HepG2 (cell line): ENCODE data around the gene PDGFRB. TPM values are rescaled to one million over a fixed set of nuclear protein-coding genes. Genes with fewer than 3 reads are reported as not detected.

ENCODE experiments used
- ATAC-seq: fragments of 200-7000 bp; cut with Tn5 transposase; 3 replicates; pipeline ENCODE4 v1.9.1; 2020; ENCODE audit warnings: mild to moderate bottlenecking, moderate library complexity
- BruUV-seq: library from RNA; stranded (reverse); fragments of 400-500 nt; replicated peaks from 2 replicates; lab custom pipeline; 2021; lab: Mats Ljungman, UMichigan
- CTCF ChIA-PET: fragments of 300-600 bp; formaldehyde crosslinking; extraction: SDS; loops from one replicate; lab custom pipeline; 2021; ENCODE audit warnings: low total read pairs, inconsistent platforms, low intra/inter-chr PET ratio; lab: Yijun Ruan, JAX
- POLR2A ChIA-PET: fragments of 350-600 bp; sonication (Branson Sonifier 250); formaldehyde crosslinking; loops from one replicate; lab custom pipeline; 2020; ENCODE audit warnings: antibody characterized with exemption, inconsistent platforms; lab: Yijun Ruan, JAX
- DNase-seq: peaks from one replicate; pipeline ENCODE4 v3.0.0-alpha.2; 2015; ENCODE audit warnings: low spot score
- FAIRE-seq: peaks from 3 replicates; lab custom pipeline; 2011; peaks lifted over from hg19 to GRCh38; lab: Jason Lieb, UNC
- H2AFZ ChIP-seq: one replicate; pipeline ENCODE4 v1.6.1; 2011; ENCODE audit warnings: low read length, inconsistent platforms
- H3K27ac ChIP-seq: fragments of 300-600 bp; 3 replicates; pipeline ENCODE4 v1.8.0; 2011; ENCODE audit warnings: mixed run types, mild to moderate bottlenecking, mixed read lengths, low read length, inconsistent platforms; ENCODE audit not compliant: insufficient read depth; ENCODE audit errors: extremely low read length
- H3K27me3 ChIP-seq, 2 experiments: fragments of 200-600 bp in 1 of 2; 2 replicates in 1 of 2; 3 replicates in 1 of 2; pipeline versions ENCODE4 v1.6.0 to v1.8.0; 2011; ENCODE audit warnings: low read length in 2 of 2, mild to moderate bottlenecking in 2 of 2, moderate library complexity in 2 of 2, inconsistent platforms in 1 of 2; ENCODE audit not compliant: insufficient read depth in 2 of 2, control insufficient read depth in 1 of 2
- H3K36me3 ChIP-seq, 2 experiments: fragments of 200-600 bp in 1 of 2; replicated peaks in 1 of 2; 2 replicates in 1 of 2; 3 replicates in 1 of 2; pipeline versions ENCODE4 v1.5.1 to v1.8.0; 2011; ENCODE audit warnings: low read length in 2 of 2, inconsistent platforms in 1 of 2; ENCODE audit not compliant: insufficient read depth in 2 of 2, control insufficient read depth in 1 of 2
- H3K4me1 ChIP-seq: 2 replicates; pipeline ENCODE4 v1.5.1; 2012; ENCODE audit warnings: low read length, inconsistent platforms; ENCODE audit not compliant: insufficient read depth
- H3K4me2 ChIP-seq: 2 replicates; pipeline ENCODE4 v1.6.0; 2011; ENCODE audit warnings: low read depth, low read length, inconsistent platforms
- H3K4me3 ChIP-seq, 3 experiments: fragments of 200-600 bp in 1 of 3; sonication (generic), shearing (Covaris generic) in 1 of 3; replicated peaks in 1 of 3; 2 replicates each; pipeline ENCODE4 v1.5.1; 2011 to 2016; ENCODE audit warnings: low read length in 3 of 3, inconsistent platforms in 2 of 3, low read depth in 2 of 3, mild to moderate bottlenecking in 2 of 3, control low read depth in 1 of 3, mixed read lengths in 1 of 3; ENCODE audit not compliant: insufficient read depth in 1 of 3
- H3K79me2 ChIP-seq: one replicate; pipeline ENCODE4 v1.6.1; 2011; ENCODE audit warnings: low read length, inconsistent platforms; ENCODE audit not compliant: insufficient read depth
- H3K9ac ChIP-seq: 2 replicates; pipeline ENCODE4 v1.6.0; 2011; ENCODE audit warnings: mild to moderate bottlenecking, low read depth, low read length, inconsistent platforms; ENCODE audit not compliant: insufficient read depth
- H3K9me3 ChIP-seq: 2 replicates; pipeline ENCODE4 v1.5.1; 2012; ENCODE audit warnings: mild to moderate bottlenecking, low read length
- H4K20me1 ChIP-seq: 2 replicates; pipeline ENCODE4 v1.6.0; 2011; ENCODE audit warnings: inconsistent platforms, mild to moderate bottlenecking, low read length, moderate library complexity; ENCODE audit not compliant: insufficient read depth
- HNRNPLL ChIP-seq: fragments of 200-400 bp; formaldehyde crosslinking; IDR thresholded peaks from 2 replicates; pipeline ENCODE4 v1.6.1; 2017; ENCODE audit warnings: mild to moderate bottlenecking, low read depth, low read length; ENCODE audit not compliant: poor library complexity, severe bottlenecking
- POLR2AphosphoS5 ChIP-seq: IDR thresholded peaks from 2 replicates; pipeline ENCODE4 v1.6.1; 2012; ENCODE audit warnings: low read depth, low read length
- THAP7 ChIP-seq: sonication (generic); formaldehyde crosslinking; IDR thresholded peaks from 2 replicates; pipeline ENCODE4 v1.8.1; 2023; ENCODE audit warnings: mild to moderate bottlenecking, missing genetic modification reagents
- ZKSCAN8 ChIP-seq: IDR thresholded peaks from 2 replicates; pipeline ENCODE4 v1.6.1; 2016; ENCODE audit warnings: borderline replicate concordance, missing genetic modification reagents, missing compliant biosample characterization
- ZNF10 ChIP-seq: sonication (generic); formaldehyde crosslinking; IDR thresholded peaks from 2 replicates; pipeline ENCODE4 v1.4.0; 2020; ENCODE audit warnings: mild to moderate bottlenecking, low read depth, missing genetic modification reagents, borderline replicate concordance
- ZNF138 ChIP-seq: sonication (generic); formaldehyde crosslinking; IDR thresholded peaks from 2 replicates; pipeline ENCODE4 v1.5.0; 2020; ENCODE audit warnings: mild to moderate bottlenecking, low read depth, missing genetic modification reagents
- ZNF724P ChIP-seq: sonication (generic); formaldehyde crosslinking; IDR thresholded peaks from 2 replicates; pipeline ENCODE4 v1.8.0; 2022; ENCODE audit warnings: missing genetic modification reagents, borderline replicate concordance
- WGBS: methylation state at CpG from one replicate; pipeline ENCODE4 v1.1.6; 2017; ENCODE audit warnings: low lambda C conversion rate; 5-methylcytosine and 5-hydroxymethylcytosine counted together
- in situ Hi-C: cut with HindIII; loops from 2 replicates; pipeline ENCODE4 v1.10.0; 2017; ENCODE audit warnings: low pct_unique_long_range_greater_than_20kb; ENCODE audit not compliant: extremely low pct_ligation_motif_present
- intact Hi-C: fragments of 100-400 bp; cut with micrococcal nuclease; formaldehyde crosslinking; loops from one replicate; pipeline ENCODE4 v1.10.0; 2022; ENCODE audit not compliant: unreplicated experiment
- polyA plus RNA-seq, 8 experiments: library from polyadenylated mRNA; depleted of rRNA in 3 of 8; stranded (reverse) in 7 of 8; unstranded in 1 of 8; fragments of >200 nt; fragmentation: Illumina TruSeq in 4 of 8; extraction: Trizol in 4 of 8; gene quantifications; 2 replicates each; pipeline versions ENCODE4 v1.2.1 to v1.2.3, GENCODE V29; 2011 to 2016; ENCODE audit warnings: low read depth in 4 of 8, missing spikeins in 1 of 8, mixed read lengths in 1 of 8; ENCODE audit not compliant: insufficient read depth in 1 of 8
- total RNA-seq, 5 experiments: library from RNA; depleted of rRNA; stranded (reverse); fragments of >200 nt; fragmentation: Illumina TruSeq; extraction: Trizol; gene quantifications; 2 replicates each; pipeline ENCODE4 v1.2.3, GENCODE V29; 2016; ENCODE audit warnings: low read depth in 1 of 5
- TF ChIP-seq, protein P1 (sequence below): sonication (generic); formaldehyde crosslinking; IDR thresholded peaks from 2 replicates; pipeline ENCODE4 v1.4.0; 2020; ENCODE audit warnings: mild to moderate bottlenecking, missing genetic modification reagents
- TF ChIP-seq, protein P2 (sequence below): sonication (generic); formaldehyde crosslinking; IDR thresholded peaks from 2 replicates; pipeline ENCODE4 v1.5.1; 2020; ENCODE audit warnings: missing genetic modification reagents, mild to moderate bottlenecking, borderline replicate concordance
- TF ChIP-seq, protein P3 (sequence below): sonication (generic); formaldehyde crosslinking; conservative IDR thresholded peaks from 2 replicates; pipeline ENCODE4 v1.8.0; 2022; ENCODE audit warnings: mild to moderate bottlenecking, moderate library complexity, missing genetic modification reagents

PDGFRB gene
- total and polyA plus RNA-seq, 2 of the 13 experiments (the other 11 are each of a cell fraction or from before 2014, with no cell fraction given) = 4.0 to 21.0 TPM

GRCh38 chr5:150179019-150179620 is 23.5 kb upstream of the PDGFRB start (continued):
- TF ChIP-seq, protein P1, sequence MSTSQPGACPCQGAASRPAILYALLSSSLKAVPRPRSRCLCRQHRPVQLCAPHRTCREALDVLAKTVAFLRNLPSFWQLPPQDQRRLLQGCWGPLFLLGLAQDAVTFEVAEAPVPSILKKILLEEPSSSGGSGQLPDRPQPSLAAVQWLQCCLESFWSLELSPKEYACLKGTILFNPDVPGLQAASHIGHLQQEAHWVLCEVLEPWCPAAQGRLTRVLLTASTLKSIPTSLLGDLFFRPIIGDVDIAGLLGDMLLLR (CRISPR knock-in tag) = no peak
- TF ChIP-seq ZNF10 (CRISPR knock-in tag) (no peak), THAP7 (CRISPR knock-in tag) (no peak), ZNF724P (CRISPR knock-in tag) (no peak)

GRCh38 chr5:150178262-150178661 is 22.6 kb upstream of the PDGFRB start:
- H3K36me3 ChIP-seq = no peaks in the 10 kb centered on the region
- H3K4me2 ChIP-seq = no peak overlapping the region
- H3K9ac ChIP-seq = no peak overlapping the region
- H3K9me3 ChIP-seq = no peaks in the 10 kb centered on the region
- BruUV-seq = no TSS peak
- ChIA-PET POLR2A (interaction anchor here (1.5 kb wide), 1 partner anchor 41 kb away, joined by 3 read pairs; no protein-coding TSS in a partner anchor), CTCF (no interaction called here)
- peaks cover 14% of the 10 kb centered on the region for H3K4me1 ChIP-seq
- no peak overlapping the region for H2AFZ ChIP-seq
- H4K20me1 ChIP-seq = no peaks in the 10 kb centered on the region
- no peak for ATAC-seq
- H3K4me3 ChIP-seq = no peak overlapping the region
- no CpG with 5 or more reads among the region's 4 CpGs for WGBS
- DNase-seq = no peak
- in situ Hi-C loops (loop anchor here (5.0 kb wide), 1 partner anchor 51 kb away; no protein-coding TSS in a partner anchor), intact Hi-C loops (no loop called here)
- H3K27ac ChIP-seq = no peak overlapping the region
- no peak for FAIRE-seq
- H3K79me2 ChIP-seq = no peaks in the 10 kb centered on the region
- H3K27me3 ChIP-seq = peaks cover 4 to 21% of the 10 kb centered on the region in 2 experiments; a peak in 4 of 5 replicates
- no peak for TF ChIP-seq ZKSCAN8 (CRISPR knock-in tag)
- TF ChIP-seq, protein P2, sequence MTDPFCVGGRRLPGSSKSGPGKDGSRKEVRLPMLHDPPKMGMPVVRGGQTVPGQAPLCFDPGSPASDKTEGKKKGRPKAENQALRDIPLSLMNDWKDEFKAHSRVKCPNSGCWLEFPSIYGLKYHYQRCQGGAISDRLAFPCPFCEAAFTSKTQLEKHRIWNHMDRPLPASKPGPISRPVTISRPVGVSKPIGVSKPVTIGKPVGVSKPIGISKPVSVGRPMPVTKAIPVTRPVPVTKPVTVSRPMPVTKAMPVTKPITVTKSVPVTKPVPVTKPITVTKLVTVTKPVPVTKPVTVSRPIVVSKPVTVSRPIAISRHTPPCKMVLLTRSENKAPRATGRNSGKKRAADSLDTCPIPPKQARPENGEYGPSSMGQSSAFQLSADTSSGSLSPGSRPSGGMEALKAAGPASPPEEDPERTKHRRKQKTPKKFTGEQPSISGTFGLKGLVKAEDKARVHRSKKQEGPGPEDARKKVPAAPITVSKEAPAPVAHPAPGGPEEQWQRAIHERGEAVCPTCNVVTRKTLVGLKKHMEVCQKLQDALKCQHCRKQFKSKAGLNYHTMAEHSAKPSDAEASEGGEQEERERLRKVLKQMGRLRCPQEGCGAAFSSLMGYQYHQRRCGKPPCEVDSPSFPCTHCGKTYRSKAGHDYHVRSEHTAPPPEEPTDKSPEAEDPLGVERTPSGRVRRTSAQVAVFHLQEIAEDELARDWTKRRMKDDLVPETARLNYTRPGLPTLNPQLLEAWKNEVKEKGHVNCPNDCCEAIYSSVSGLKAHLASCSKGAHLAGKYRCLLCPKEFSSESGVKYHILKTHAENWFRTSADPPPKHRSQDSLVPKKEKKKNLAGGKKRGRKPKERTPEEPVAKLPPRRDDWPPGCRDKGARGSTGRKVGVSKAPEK (CRISPR knock-in tag) = no peak
- TF ChIP-seq HNRNPLL = no peak
- TF ChIP-seq, protein P3, sequence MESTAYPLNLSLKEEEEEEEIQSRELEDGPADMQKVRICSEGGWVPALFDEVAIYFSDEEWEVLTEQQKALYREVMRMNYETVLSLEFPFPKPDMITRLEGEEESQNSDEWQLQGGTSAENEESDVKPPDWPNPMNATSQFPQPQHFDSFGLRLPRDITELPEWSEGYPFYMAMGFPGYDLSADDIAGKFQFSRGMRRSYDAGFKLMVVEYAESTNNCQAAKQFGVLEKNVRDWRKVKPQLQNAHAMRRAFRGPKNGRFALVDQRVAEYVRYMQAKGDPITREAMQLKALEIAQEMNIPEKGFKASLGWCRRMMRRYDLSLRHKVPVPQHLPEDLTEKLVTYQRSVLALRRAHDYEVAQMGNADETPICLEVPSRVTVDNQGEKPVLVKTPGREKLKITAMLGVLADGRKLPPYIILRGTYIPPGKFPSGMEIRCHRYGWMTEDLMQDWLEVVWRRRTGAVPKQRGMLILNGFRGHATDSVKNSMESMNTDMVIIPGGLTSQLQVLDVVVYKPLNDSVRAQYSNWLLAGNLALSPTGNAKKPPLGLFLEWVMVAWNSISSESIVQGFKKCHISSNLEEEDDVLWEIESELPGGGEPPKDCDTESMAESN (CRISPR knock-in tag) = no peak
- no peak for TF ChIP-seq POLR2AphosphoS5
- no peak for TF ChIP-seq ZNF138 (CRISPR knock-in tag)
